PFSK-1 (cell line): Measurements from ENCODE around the gene CAMKMT.

Source experiments
- FOXP2 ChIP-seq: optimal IDR thresholded peaks from 2 replicates; pipeline ENCODE3; 2011; ENCODE audit warnings: borderline replicate concordance, control low read depth, inconsistent platforms; ENCODE audit not compliant: insufficient read depth; ENCODE audit errors: extremely low read length, extremely low read depth
- POLR2AphosphoS5 ChIP-seq: IDR thresholded peaks from 2 replicates; pipeline ENCODE4 v1.6.1; 2012; ENCODE audit warnings: low read depth, mild to moderate bottlenecking, control low read depth, low read length, moderate library complexity
- REST ChIP-seq, 2 experiments: IDR thresholded peaks; 2 replicates each; pipeline versions ENCODE4 v1.6.1 to v1.8.0; 2011 to 2012; ENCODE audit warnings: low read depth in 2 of 2, low read length in 2 of 2, control low read depth in 1 of 2, inconsistent platforms in 1 of 2, mild to moderate bottlenecking in 1 of 2, moderate library complexity in 1 of 2; ENCODE audit not compliant: insufficient read depth in 1 of 2
- SIN3A ChIP-seq: IDR thresholded peaks from 2 replicates; pipeline ENCODE4 v1.6.1; 2012; ENCODE audit warnings: mild to moderate bottlenecking, low read length, moderate library complexity, borderline replicate concordance; ENCODE audit not compliant: insufficient read depth
- TAF1 ChIP-seq: IDR thresholded peaks from 2 replicates; pipeline ENCODE4 v1.6.1; 2012; ENCODE audit warnings: low read length, control low read depth, borderline replicate concordance; ENCODE audit not compliant: insufficient read depth

The CAMKMT gene

GRCh38 chr2:44740678-44741077 is 378.9 kb downstream of the CAMKMT start:
- TF ChIP-seq TAF1 = no peak
- no peak for TF ChIP-seq FOXP2
- no peak for TF ChIP-seq REST (IDR thresholded peaks at IDR 0.05; ENCODE audit: insufficient read depth in 1 of 2, low read depth in 2 of 2, low read length in 2 of 2)
- TF ChIP-seq POLR2AphosphoS5 = no peak
- no peak for TF ChIP-seq SIN3A

GRCh38 chr2:44741507-44741906 is 379.8 kb downstream of the CAMKMT start:
- TF ChIP-seq FOXP2 = no peak
- TF ChIP-seq TAF1 = no peak
- TF ChIP-seq SIN3A = no peak
- TF ChIP-seq REST (IDR thresholded peaks at IDR 0.05; ENCODE audit: insufficient read depth in 1 of 2, low read depth in 2 of 2, low read length in 2 of 2) = no peak

DNA sequence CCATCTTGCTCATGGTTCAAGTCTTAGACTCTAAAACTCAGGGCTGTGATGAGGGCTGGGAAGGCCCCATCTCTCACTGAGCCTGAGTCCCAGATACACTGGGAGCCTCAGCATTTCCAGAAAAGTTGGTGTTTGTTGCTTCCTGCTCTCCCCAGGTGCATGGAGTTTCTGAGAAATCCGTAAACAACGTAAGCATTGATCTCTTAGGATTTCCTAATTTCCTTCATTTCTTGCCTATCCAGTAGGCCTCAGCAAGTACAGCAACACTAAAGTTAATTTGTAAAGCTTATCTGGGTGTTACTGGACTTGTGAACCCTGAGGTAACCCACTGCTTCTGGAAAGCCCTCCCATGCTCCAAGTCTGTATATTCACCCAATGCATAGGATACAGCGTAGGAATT is 380.3 kb downstream of the CAMKMT start:
- no peak for TF ChIP-seq POLR2AphosphoS5
- no peak for TF ChIP-seq TAF1
- no peak for TF ChIP-seq FOXP2
- no peak for TF ChIP-seq SIN3A
- TF ChIP-seq REST (IDR thresholded peaks at IDR 0.05; ENCODE audit: insufficient read depth in 1 of 2, low read depth in 2 of 2, low read length in 2 of 2) = no peak

GRCh38 chr2:44743473-44743872 is 381.7 kb downstream of the CAMKMT start:
- TF ChIP-seq TAF1 (no peak), REST (IDR thresholded peaks at IDR 0.05; ENCODE audit: insufficient read depth in 1 of 2, low read depth in 2 of 2, low read length in 2 of 2) (no peak), SIN3A (no peak), FOXP2 (no peak), POLR2AphosphoS5 (no peak)
